ENCODE data around the gene BNIP5. TPM values are rescaled to one million over a fixed set of nuclear protein-coding genes. Genes with fewer than 3 reads are reported as not detected.
A peak's percentile ranks its signal among the peaks of the same experiment; 100 is the strongest.
"Not testable (repeated sequence)": the region's sequence is repeated elsewhere in the genome, so short reads cannot be mapped to it uniquely, and the experiment has no call there.

The BNIP5 gene
- polyA plus RNA-seq, 5 donors, result not detected

DNA sequence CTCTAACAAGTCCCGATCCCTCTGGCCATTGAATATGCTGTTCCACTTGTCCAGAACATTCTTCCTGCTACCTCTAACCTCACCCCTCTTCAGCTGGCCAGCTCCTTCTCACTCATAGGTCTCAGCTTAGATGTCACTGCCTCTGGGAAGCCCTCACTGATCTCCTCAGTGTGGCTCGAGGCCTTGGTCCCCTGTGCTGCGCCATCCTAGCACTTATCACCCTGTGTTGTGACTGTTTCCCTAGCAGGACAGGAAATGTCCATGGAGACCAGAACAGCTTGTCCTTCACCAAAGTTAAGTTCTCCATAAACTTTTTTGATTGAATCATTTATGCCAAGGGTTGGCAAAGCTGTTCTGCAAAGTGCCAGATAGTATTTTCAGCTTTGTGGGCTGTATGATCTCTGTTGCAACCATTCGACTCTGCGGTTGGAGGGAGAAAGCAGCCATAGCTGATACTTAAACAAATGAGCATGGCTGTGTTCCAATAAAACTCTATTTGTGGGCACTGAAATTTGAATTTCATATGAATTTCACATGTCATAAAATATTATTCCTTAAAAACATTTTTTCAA is 6.5 kb upstream of the BNIP5 start:
- DNase-seq, result no peak

DNA sequence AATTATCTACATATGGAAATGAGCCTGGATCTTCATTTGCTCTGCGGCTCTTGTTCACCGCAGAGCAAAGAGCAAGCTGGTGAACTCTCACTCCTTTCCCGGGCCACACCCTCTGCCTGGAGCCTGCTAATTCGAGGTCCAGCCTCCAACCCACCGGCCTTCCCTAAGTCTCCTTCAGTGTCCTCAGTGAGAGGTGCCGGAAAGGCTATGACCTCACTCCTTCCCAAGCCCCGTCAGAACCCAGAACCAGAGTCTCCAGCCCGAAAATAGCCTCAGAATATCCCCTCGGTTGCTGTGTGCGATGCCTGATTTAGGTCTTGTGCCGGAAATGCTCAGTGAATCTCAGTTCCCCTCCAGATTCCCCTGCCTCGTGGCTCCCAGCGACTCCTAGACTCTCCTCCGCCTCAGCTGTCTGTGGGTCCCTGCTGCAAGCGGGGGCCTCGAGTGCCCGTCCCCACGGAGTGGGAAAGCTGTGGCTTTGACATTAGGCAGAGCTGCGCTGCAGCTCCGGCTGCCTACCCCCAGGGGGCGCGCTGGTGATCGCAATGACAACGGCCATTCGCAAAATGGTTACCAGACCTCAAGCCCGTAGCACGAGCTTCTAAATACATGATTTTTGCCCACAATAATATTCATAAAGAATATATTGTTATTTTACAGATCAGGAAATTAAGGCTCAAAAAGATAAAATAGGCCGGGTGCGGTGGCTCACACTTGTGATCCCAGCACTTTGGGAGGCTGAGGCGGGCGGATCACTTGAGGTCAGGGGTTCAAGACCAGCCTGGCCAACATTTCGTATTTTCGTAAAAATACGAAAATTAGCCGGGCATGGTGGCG is 4.1 kb upstream of the BNIP5 start:
- DNase-seq, result peak in 1 of 2 donors; percentile 42

DNA sequence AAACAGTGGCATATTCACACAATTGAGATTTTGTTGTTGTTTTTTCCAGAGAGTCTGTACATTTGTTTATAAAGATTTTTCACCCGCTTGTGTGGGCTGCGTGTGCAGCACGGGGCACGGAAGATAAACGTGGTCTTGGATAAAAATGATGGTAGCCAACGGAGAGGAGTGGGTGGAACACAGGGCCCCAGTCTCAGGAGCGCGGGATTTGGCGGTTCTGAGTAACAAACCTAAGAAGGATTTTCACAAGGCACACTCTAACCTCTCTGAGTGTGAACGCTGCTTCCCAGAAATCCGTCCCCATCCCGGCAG is 3.6 kb upstream of the BNIP5 start:
- no peak for DNase-seq

DNA sequence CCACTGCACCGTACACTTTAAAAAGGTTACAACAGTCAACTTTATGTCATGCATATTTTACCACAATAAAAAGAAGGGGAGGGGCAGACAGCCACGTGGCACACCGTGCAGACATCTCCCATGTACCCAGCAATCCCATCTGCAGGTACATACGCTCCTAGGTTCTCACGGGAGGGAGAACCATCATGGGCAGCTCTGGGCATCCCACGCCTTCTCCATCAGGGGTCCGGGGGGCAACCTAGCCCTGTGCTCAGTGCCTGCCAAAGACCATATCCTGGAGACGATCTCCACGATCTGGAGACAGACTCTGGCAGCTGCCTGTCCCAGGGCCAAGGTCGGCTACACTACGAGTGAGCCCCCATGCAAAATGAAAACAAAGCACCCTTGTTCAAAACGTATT is 2.5 kb upstream of the BNIP5 start:
- DNase-seq, result no peak

DNA sequence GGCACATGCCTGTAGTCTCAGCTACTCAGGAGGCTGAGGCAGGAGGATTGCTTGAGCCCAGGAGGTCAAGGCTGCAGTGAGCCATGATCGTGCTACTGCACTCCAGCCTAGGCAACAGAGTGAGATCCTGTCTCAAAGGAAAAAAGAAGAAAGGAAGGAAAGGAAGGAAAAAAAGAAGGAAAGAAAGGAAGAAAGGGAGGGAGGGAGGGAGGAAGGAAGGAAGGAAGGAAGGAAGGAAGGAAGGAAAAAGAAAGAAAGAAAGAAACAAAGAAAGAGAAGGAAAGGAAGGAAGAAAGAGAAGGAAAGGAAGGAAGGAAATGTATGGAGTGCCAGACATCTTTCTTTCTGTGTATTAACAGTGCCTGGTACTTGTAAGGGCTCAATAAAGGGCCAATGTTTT is 1.5 kb upstream of the BNIP5 start:
- DNase-seq, result not testable (repeated sequence)

DNA sequence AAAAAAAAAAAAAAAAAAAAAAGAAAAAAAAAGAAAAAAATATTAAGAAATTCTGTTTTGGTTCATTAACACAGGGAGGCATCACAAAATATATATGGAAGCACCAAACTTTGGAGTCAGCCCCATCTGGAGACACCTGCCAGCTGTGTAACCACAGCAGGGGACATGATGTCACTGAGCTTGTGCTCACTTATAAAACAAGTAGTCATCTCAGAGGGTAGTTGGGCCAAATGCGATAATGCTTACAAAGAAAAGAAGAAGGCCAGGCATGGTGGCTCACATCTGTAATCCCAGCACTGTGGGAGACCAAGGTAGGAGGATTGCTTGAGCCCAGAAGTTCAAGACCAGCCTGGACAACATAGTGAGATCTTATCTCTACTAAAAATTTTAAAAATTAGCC is 1.1 kb upstream of the BNIP5 start:
- DNase-seq, result no peak

DNA sequence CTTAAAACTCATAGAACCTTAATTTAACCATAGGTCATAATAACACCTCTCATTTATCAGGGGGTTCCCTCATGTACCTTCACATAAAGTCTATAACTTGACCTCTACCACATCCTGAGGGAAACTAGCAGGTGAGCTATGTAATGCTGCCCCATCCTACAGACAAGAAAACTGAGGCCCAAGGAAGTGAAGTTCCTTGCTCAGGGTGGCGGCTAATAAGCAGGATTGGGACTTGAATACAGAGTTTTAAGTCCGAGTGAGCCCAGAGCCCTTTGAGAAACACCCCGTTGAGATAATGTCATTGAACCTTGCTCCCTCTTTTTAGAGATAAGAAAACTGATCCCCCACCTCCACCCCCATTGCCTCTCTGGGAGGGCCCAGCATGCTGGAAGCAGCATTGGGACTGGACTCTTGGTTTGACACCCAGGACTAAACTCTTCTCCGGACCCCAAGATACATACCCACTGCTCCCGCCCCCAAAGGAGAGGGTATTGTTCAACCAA is 429 bp downstream of the BNIP5 start:
- DNase-seq, result no peak

DNA sequence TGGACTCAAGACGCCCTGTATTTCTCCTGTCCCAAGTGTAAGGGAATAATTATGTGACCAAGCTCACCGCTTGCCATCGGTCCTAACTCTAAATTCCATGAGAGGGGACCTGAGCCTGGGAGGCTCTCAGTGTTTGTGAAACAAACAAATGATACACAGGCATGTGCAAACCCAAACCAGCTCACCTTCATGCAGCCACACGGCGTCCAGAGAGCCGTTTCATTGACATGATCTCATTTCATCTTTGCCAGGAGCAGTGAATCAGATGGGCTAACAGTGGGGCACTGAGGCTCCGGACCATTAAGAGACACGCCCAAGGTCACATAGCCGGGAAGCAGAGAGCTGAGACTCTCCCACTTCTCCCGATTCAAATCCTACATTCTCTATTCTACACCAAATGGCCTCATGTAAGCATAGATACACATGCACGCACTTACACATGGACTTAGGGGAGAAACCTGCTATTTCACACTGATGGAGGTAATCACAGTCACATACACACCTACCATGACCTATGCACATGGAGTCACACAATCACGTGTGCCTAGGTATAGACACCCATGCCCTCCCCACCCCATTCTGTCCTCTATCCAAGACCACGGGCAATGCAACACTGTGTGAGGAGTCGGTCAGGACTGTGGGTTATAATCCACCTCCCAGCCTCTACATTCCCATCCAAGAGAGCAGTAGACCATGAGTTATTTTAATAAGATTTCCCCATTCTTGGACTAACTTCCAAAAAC is 1.1 kb downstream of the BNIP5 start:
- DNase-seq, result no peak

DNA sequence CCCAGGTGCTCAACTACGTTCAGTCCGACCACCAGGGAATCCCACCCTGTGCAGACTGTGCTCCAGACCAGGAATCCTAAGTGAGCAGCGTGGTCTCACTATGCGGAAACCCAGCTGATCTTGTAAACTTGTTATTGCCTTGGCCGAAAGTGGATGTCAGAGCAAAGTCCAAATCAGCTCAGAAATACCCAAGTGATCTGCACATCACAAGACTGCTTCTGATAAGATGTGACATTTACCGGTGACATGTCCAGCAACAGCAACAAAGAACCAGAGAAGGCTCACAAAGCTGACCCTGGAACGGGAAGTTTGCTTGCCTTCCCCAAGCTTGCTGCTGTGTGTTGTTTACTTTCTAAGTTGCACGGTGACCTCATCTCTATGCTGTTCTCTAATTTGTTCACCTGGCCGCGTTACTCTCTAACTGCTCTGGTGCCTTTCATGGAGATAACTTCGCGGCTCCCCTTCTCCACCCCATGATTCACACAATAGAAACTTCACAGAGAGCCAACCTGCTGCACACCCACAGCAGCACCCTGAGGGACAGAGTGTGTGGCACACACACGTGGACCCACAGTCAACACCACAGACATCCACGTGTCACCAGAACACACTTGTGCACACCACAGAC is 1.7 kb downstream of the BNIP5 start:
- DNase-seq, result no peak

DNA sequence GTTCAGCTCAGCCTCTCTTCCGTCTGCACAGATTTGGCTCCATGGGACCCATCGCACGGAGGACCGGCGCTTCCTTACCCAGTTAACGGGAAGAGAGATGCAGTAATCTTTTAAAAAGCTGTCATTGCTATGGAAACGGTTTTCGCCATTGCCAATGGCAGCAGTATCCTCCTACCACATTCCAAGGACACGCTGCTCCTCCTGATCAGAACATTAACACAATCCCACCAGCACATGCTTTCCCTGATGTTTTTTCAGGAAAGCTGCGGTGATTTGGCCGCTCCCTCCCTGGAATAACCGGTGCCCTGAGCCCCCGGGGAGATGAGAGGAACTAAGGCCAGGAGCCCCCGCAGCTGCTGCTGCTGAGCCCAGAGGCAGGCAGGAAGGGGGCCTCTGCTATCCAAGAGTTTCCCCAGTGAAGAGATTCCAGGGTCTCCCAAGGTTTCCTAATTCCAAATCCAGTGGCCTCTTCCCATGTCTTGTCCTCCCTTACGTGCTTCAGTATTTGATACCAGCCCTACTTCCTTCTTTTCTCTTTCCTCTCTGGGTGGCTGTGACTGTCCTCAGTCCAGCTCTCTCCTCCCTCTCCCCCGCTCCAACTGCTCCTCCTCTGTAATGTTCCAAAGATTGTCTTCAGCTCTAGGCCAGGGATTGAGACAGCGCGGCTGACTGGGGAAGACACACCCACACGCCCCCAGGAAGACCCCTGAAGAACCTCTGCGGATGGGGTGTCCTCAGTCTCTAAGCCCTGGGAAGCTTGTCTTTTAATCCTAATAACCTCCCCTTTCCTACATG is 2.6 kb downstream of the BNIP5 start:
- no peak for DNase-seq

DNA sequence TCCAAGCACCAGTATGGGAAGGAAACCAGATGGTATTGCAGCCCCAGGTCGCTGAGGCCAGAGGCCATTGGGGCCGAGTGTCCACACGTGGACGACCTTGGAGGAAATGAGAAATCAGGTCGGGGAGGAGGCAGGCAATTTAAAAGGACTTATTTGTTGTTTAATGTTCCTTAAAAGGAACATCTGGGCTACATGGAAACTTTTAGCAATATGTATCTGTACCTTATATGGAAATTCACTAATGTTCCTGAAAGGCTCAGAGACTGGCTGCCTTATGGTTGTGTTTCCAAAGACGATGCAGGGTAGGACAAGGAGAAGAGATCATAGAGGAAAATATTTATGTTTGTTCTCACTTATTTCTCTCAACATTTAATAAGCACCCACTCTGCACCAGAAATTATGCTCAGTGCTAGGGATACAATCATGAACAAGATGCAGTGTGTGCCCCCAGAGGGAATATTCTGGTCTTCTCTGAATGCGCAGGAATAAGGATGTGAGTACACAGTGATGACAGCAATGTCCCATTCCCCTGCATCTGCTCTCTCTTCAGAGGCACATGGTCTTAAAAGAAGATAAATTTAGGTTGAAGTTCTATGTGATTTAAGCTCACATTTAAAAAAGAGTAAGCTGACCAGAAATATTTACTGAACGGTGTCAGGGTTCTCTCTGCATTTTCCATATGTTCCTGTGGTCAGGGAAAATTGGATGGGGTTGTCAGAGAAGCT is 3.4 kb downstream of the BNIP5 start:
- DNase-seq, result no peak

DNA sequence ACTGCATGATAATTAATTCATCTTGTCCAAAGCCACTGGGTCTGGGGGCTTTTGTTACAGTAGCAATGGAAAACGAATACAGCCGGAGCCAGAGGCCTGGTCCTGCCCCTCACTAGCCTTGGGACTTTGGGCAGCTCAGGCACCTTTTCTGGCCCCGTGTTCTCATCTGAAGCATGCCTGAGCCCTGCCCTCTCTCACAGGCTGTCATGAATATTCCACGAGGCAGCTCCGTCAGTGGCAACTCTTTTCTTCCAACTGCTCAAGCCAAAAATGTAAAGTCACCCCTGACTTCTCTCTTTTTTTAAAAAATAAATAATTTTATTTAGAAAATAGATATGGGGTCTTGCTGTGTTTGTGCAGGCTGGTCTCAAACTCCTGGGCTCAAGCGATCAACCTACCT is 5.3 kb downstream of the BNIP5 start:
- DNase-seq, result no peak

DNA sequence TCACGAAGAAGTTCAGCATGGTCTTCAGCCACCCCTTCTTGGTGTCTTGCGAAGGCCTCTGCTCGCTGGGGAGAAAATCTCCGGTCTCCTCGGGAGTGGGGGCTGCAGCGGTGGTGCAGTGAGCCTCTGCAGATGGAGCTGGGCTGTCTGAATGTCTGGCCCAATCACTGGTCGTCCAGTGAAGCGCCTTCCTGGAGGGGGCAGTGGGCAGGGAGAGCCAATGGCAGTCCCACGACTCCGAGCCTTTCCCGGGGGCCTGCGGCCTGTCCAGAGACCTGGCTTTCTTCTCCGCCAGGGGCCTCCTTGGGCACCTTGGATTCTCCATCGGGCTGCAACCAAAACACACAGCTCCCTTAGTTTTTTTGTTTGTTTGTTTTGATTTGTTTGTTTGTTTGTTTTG is 6.3 kb downstream of the BNIP5 start:
- no peak for DNase-seq

DNA sequence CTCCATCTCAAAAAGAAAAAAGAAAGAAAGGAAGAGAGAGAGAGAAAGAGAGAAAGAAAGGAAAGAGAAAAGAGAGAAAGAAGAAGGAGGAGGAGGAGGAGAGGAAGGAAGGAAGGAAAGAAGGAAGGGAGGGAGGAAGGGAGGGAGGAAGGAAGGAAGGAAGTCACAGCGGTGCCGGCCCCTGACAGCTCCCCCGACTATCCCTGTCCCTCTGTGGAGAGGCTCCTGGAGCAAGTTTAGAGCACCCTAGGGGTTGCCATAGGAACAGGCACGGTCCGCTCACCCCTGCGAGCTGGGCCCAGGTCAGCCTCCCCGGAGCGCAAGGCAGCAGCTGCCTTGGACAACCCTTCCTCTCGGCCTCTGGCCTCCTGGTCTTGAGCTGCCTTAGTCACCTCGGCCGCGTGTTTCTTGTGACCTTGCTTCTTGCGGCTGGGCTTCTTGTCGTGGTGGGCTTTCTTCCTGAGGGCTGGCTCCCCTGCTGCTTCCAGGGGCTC is 6.8 kb downstream of the BNIP5 start:
- DNase-seq, result no peak

DNA sequence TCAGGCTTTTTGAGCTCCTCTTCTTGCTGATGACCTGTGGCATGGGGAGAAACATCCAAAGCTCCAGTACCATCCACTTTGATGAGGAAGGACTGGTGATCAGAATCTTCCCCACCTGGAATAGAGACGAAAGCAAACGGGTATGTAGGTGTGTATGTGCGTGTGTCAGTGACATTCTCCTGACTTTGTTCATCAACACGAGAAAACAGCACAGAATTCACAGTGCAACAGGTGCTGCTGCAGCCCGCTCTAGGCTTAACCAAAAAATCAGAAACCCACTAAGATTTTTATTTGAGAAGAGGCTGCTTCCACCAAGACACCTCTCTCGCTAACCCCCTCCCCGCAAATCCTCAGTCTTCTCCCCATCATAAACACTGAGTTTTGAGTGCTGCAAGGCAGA is 8.1 kb downstream of the BNIP5 start:
- no peak for DNase-seq

DNA sequence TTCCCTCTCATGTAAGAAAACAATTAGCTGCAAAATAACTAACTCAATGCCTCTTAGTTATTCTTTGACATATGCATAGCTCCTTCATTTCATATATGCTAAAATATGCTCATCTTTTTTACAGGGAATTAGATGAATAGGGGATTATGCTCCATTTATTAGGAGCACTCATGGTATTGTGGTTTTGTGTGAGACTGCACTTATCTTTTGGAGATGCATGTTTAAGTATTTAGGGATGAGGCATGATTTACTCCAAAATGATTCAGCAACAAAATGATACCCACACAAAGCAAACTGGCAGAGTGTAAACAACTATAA is 8.8 kb downstream of the BNIP5 start:
- no peak for DNase-seq

DNA sequence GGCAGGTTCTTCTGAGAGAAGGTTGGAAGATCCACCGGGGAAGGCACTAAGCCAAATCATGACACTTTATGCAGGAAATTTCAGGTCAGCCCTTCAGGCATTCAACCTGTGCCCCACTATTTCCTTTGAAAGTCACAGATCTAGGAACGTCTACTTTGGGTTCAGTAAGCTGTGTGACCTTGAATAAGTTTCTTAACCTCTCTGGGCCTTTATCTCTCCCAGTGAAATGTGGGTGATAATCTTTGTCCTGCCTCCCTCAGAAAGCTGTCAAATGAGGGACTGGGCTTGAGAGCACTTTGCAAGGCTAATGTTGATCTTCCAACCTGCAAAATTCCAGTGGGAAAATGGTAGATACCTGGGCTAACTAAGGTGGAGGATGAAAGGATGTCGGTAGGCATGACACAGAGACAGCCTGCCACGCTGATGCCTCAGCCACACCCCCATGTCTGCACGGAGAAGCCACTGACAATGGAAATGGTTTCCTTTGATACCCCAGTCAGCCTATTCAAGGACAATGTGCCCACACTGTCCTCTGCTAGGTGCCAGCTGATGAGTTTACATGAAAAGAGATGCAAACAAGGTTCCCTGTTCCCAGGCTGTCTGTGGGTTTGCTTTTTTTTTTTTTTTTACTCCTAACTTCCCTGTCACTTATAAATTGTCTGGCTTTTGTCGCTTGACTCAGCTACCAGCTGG is 9.3 kb downstream of the BNIP5 start:
- no peak for DNase-seq

DNA sequence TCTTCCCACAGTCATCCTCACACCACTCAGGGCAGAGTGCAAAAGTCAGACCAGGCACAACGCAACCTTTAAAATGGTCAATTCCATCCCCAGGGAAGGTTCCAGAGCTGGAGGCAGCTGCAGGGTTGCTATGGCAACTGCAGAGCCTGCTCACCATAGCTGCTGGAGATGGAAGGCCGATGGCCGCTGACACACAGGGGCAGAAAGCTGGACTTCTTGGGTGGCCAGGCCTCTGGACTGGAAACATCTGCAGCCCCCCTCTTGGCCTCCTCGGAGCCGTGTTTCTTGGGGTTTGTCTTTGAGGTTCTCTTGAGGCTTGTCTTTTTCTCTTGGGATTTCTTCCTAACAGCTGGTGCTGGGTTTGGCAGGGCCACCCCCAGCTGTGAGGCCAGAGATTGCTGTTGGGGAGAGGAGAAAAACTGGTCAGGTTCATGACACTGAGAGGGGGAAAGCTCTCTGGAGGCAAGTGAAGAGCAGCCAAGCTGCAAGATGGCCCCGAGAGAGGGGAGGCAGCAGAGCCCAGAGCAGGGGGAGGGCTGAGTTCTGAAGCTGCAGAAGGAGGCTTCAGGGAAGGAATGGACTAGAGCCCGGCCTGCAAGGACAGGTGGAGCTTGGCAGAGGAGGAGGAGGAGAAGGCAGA is 10.2 kb downstream of the BNIP5 start:
- peak; percentile 90 to 93 for DNase-seq

DNA sequence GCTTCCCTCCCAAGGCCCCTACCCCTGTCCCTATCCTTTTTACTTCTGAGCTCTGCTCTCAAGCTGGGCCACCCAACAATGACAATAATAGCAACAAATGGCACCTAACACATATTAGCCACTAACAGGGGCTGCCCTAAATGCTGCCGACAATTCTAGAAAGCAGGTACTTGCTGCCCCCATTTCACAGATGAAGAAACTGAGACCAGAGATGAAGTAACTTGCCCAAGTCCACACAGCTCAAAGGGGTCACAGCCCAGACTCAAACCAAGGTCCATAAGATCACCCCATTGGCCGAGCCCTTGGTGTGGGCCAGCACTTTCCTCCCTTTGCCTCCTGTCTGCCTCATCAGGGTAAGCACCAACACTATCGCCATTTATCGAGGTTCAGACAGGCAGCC is 12.0 kb downstream of the BNIP5 start:
- DNase-seq, result no peak

DNA sequence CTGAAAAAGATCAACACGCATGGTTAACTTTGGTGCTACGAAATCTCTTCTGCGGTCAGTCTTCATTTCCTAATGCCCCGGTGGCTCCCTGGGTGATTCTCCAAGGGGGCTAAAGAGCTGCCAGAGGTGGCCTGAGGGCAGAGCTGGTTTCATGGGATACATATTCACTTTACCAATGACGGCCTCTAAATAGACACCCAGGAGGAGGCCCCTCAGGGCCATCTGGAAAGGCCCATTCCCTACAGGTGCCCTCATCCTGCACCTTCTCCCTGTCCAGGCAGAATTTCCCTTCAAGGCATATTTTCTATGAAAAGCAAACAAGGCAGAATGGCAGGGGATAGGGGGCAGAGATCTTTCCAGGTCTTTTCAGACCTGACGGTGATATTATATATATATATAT is 12.5 kb downstream of the BNIP5 start:
- DNase-seq, result no peak

All from right lung (tissue), 5 donors.